ENCODE data around the gene DPEP1.

Gene DPEP1

GRCh38 chr16:89582614-89583196 lies 30.7 kb upstream of the DPEP1 start:
- DNase-seq (ENCODE audit: low read depth): no peak
- no peak for TF ChIP-seq CTCF (IDR thresholded peaks at IDR 0.05; ENCODE audit: low read depth, low read length)
- no peak for TF ChIP-seq MAX (IDR thresholded peaks at IDR 0.05; ENCODE audit: low read depth, low read length)
- no peak for TF ChIP-seq MYC (IDR thresholded peaks at IDR 0.05; ENCODE audit: low read depth, low read length)
- TF ChIP-seq POLR2A (IDR thresholded peaks at IDR 0.05; ENCODE audit: extremely low read depth, insufficient read length): no peak
- H3K4me3 ChIP-seq (ENCODE audit: low read depth, low read length): no peak overlapping the region

- no peak for DNase-seq (ENCODE audit: low read depth)
- H3K4me3 ChIP-seq (ENCODE audit: low read depth, low read length): no peak overlapping the region
- TF ChIP-seq MYC (IDR thresholded peaks at IDR 0.05; ENCODE audit: low read depth, low read length): no peak
- no peak for TF ChIP-seq MAX (IDR thresholded peaks at IDR 0.05; ENCODE audit: low read depth, low read length)
- TF ChIP-seq POLR2A (IDR thresholded peaks at IDR 0.05; ENCODE audit: extremely low read depth, insufficient read length): no peak
- TF ChIP-seq CTCF (IDR thresholded peaks at IDR 0.05; ENCODE audit: low read depth, low read length): no peak
Observed at GRCh38 chr16:89583197-89583894, 30.1 kb upstream of the DPEP1 start.

- no peak for DNase-seq (ENCODE audit: low read depth)
- TF ChIP-seq MYC (IDR thresholded peaks at IDR 0.05; ENCODE audit: low read depth, low read length): no peak
- no peak for TF ChIP-seq POLR2A (IDR thresholded peaks at IDR 0.05; ENCODE audit: extremely low read depth, insufficient read length)
- TF ChIP-seq CTCF (IDR thresholded peaks at IDR 0.05; ENCODE audit: low read depth, low read length): no peak
- TF ChIP-seq MAX (IDR thresholded peaks at IDR 0.05; ENCODE audit: low read depth, low read length): no peak
- H3K4me3 ChIP-seq (ENCODE audit: low read depth, low read length): no peak overlapping the region
Observed at GRCh38 chr16:89583895-89584644, 29.4 kb upstream of the DPEP1 start.

- no peak for DNase-seq (ENCODE audit: low read depth)
- TF ChIP-seq POLR2A (IDR thresholded peaks at IDR 0.05; ENCODE audit: extremely low read depth, insufficient read length) (no peak), MAX (IDR thresholded peaks at IDR 0.05; ENCODE audit: low read depth, low read length) (no peak), CTCF (IDR thresholded peaks at IDR 0.05; ENCODE audit: low read depth, low read length) (no peak), MYC (IDR thresholded peaks at IDR 0.05; ENCODE audit: low read depth, low read length) (no peak)
- H3K4me3 ChIP-seq (ENCODE audit: low read depth, low read length): no peak overlapping the region
Observed at GRCh38 chr16:89584768-89585549, 28.5 kb upstream of the DPEP1 start.

- no peak for TF ChIP-seq MYC (IDR thresholded peaks at IDR 0.05; ENCODE audit: low read depth, low read length)
- no peak for TF ChIP-seq CTCF (IDR thresholded peaks at IDR 0.05; ENCODE audit: low read depth, low read length)
- TF ChIP-seq POLR2A (IDR thresholded peaks at IDR 0.05; ENCODE audit: extremely low read depth, insufficient read length): no peak
- no peak for TF ChIP-seq MAX (IDR thresholded peaks at IDR 0.05; ENCODE audit: low read depth, low read length)
Observed at GRCh38 chr16:89586218-89586617, 27.2 kb upstream of the DPEP1 start.

More at GRCh38 chr16:89586218-89586617, 27.2 kb upstream of the DPEP1 start:
- no peak overlapping the region for H3K4me3 ChIP-seq (ENCODE audit: low read depth, low read length)
- DNase-seq (ENCODE audit: low read depth): no peak
